HepG2 (cell line): ENCODE measurements around the gene TARDBP. TPM values are rescaled to one million over a fixed set of nuclear protein-coding genes. Genes with fewer than 3 reads are reported as not detected.
A peak's percentile ranks its signal among the peaks of the same experiment; 100 is the strongest.

Source experiments
- CREM ChIP-seq, 2 experiments: sonication (generic) in 1 of 2; formaldehyde crosslinking in 1 of 2; IDR thresholded peaks; 2 replicates each; pipeline versions ENCODE4 v1.4.0 to v1.6.1; 2016 to 2020; ENCODE audit warnings: antibody characterized with exemption in 1 of 2, mild to moderate bottlenecking in 1 of 2, missing genetic modification reagents in 1 of 2
- HNRNPK ChIP-seq: fragments of 200-400 bp; formaldehyde crosslinking; IDR thresholded peaks from 2 replicates; pipeline ENCODE4 v1.6.1; 2018; ENCODE audit warnings: low read length, low read depth, moderate library complexity, mild to moderate bottlenecking; ENCODE audit not compliant: poor library complexity, severe bottlenecking
- IKZF4 ChIP-seq: sonication (generic); formaldehyde crosslinking; IDR thresholded peaks from 2 replicates; pipeline ENCODE4 v1.5.1; 2020; ENCODE audit warnings: borderline replicate concordance, mild to moderate bottlenecking, low read depth, missing genetic modification reagents; ENCODE audit errors: not compliant biosample characterization
- KDM4B ChIP-seq: sonication (generic); formaldehyde crosslinking; IDR thresholded peaks from 2 replicates; pipeline ENCODE4 v1.4.0; 2020; ENCODE audit warnings: missing genetic modification reagents
- MZF1 ChIP-seq: sonication (generic); formaldehyde crosslinking; IDR thresholded peaks from 2 replicates; pipeline ENCODE4 v1.8.1; 2023; ENCODE audit warnings: mild to moderate bottlenecking, missing genetic modification reagents, borderline replicate concordance
- POLR2AphosphoS2 ChIP-seq: IDR thresholded peaks from 2 replicates; pipeline ENCODE4 v1.6.1; 2011; ENCODE audit warnings: low read depth, low read length, improper control_type of control experiment
- TAF15 ChIP-seq: fragments of 200-400 bp; formaldehyde crosslinking; IDR thresholded peaks from one replicate; pipeline ENCODE4 v1.6.1; 2018; ENCODE audit warnings: mild to moderate bottlenecking, low read depth, low read length; ENCODE audit not compliant: poor library complexity, severe bottlenecking
- ZBTB46 ChIP-seq: sonication (generic); formaldehyde crosslinking; IDR thresholded peaks from 2 replicates; pipeline ENCODE4 v1.4.0; 2020; ENCODE audit warnings: mild to moderate bottlenecking, missing genetic modification reagents, borderline replicate concordance
- ZNF318 ChIP-seq: sonication (generic); formaldehyde crosslinking; IDR thresholded peaks from 2 replicates; pipeline ENCODE4 v1.4.0; 2020; ENCODE audit warnings: mild to moderate bottlenecking, missing genetic modification reagents
- ZNF383 ChIP-seq: sonication (generic); formaldehyde crosslinking; IDR thresholded peaks from 2 replicates; pipeline ENCODE4 v1.4.0; 2020; ENCODE audit warnings: missing genetic modification reagents, mild to moderate bottlenecking, borderline replicate concordance
- ZNF570 ChIP-seq: sonication (generic); formaldehyde crosslinking; IDR thresholded peaks from 2 replicates; pipeline ENCODE4 v1.4.0; 2020; ENCODE audit warnings: mild to moderate bottlenecking, missing genetic modification reagents, borderline replicate concordance
- ZNF574 ChIP-seq: sonication (generic); formaldehyde crosslinking; IDR thresholded peaks from 2 replicates; pipeline ENCODE4 v1.4.0; 2020; ENCODE audit warnings: missing genetic modification reagents
- ZNF678 ChIP-seq: sonication (generic); formaldehyde crosslinking; IDR thresholded peaks from 2 replicates; pipeline ENCODE4 v1.4.0; 2020; ENCODE audit warnings: mild to moderate bottlenecking, missing genetic modification reagents
- ZNF709 ChIP-seq: sonication (generic); formaldehyde crosslinking; IDR thresholded peaks from 2 replicates; pipeline ENCODE4 v1.5.0; 2020; ENCODE audit warnings: mild to moderate bottlenecking, missing genetic modification reagents
- ZSCAN22 ChIP-seq: sonication (generic); formaldehyde crosslinking; IDR thresholded peaks from 2 replicates; pipeline ENCODE4 v1.4.0; 2020; ENCODE audit warnings: mild to moderate bottlenecking, missing genetic modification reagents
- polyA plus RNA-seq, 8 experiments: library from polyadenylated mRNA; depleted of rRNA in 3 of 8; stranded (reverse) in 7 of 8; unstranded in 1 of 8; fragments of >200 nt; fragmentation: Illumina TruSeq in 4 of 8; extraction: Trizol in 4 of 8; gene quantifications; 2 replicates each; pipeline versions ENCODE4 v1.2.1 to v1.2.3, GENCODE V29; 2011 to 2016; ENCODE audit warnings: low read depth in 4 of 8, missing spikeins in 1 of 8, mixed read lengths in 1 of 8; ENCODE audit not compliant: insufficient read depth in 1 of 8
- total RNA-seq, 5 experiments: library from RNA; depleted of rRNA; stranded (reverse); fragments of >200 nt; fragmentation: Illumina TruSeq; extraction: Trizol; gene quantifications; 2 replicates each; pipeline ENCODE4 v1.2.3, GENCODE V29; 2016; ENCODE audit warnings: low read depth in 1 of 5

The TARDBP gene
- total and polyA plus RNA-seq, 2 of the 13 experiments (the other 11 are each of a cell fraction or from before 2014, with no cell fraction given): 62.4 to 93.0 TPM

- TF ChIP-seq ZBTB46 (no peak), ZNF318 (CRISPR knock-in tag) (no peak), ZSCAN22 (CRISPR knock-in tag) (no peak), HNRNPK (no peak), CREM (IDR thresholded peaks at IDR 0.05) (no peak), CREM (CRISPR knock-in tag; IDR thresholded peaks at IDR 0.05) (no peak), KDM4B (CRISPR knock-in tag) (no peak), ZNF678 (CRISPR knock-in tag) (no peak), ZNF709 (CRISPR knock-in tag) (0 out of 2 replicates have a peak, but pooled peaks have one; percentile 42), ZNF574 (CRISPR knock-in tag) (no peak), ZNF570 (CRISPR knock-in tag) (no peak), TAF15 (no peak), ZNF383 (CRISPR knock-in tag) (no peak), MZF1 (no peak), POLR2AphosphoS2 (no peak), IKZF4 (no peak)
These were observed 41.3 kb downstream of the TARDBP start (continued) for GRCh38 chr1:11053758-11054137.
